H9 (cell line): ENCODE results near the gene ZBTB38. TPM values are rescaled to one million over a fixed set of nuclear protein-coding genes. Genes with fewer than 3 reads are reported as not detected.

Experiments
- DNase-seq: peaks from one replicate; pipeline ENCODE4 v3.0.0-alpha.2; 2017
- H2AFZ ChIP-seq: one replicate; pipeline ENCODE4 v1.6.1; 2013; ENCODE audit warnings: mild to moderate bottlenecking, low read length, control low read depth, moderate library complexity
- H2AK5ac ChIP-seq: 2 replicates; pipeline ENCODE4 v1.6.1; 2013; ENCODE audit warnings: low read length, control low read depth, mixed read lengths; ENCODE audit not compliant: insufficient read length
- H2BK120ac ChIP-seq: one replicate; pipeline ENCODE4 v1.6.1; 2013; ENCODE audit warnings: low read depth, mild to moderate bottlenecking, low read length, control low read depth, inconsistent platforms; ENCODE audit not compliant: poor library complexity, severe bottlenecking
- H2BK12ac ChIP-seq: 2 replicates; pipeline ENCODE4 v1.6.1; 2013; ENCODE audit warnings: low read length, control low read depth, mixed read lengths, low read depth; ENCODE audit not compliant: insufficient read length
- H2BK15ac ChIP-seq: 2 replicates; pipeline ENCODE4 v1.6.1; 2013; ENCODE audit warnings: low read depth, low read length, control low read depth
- H2BK20ac ChIP-seq: one replicate; pipeline ENCODE4 v1.6.1; 2013; ENCODE audit warnings: low read depth, mild to moderate bottlenecking, low read length, control low read depth, inconsistent platforms; ENCODE audit not compliant: poor library complexity, severe bottlenecking
- H2BK5ac ChIP-seq: 2 replicates; pipeline ENCODE4 v1.6.1; 2013; ENCODE audit warnings: low read length, control low read depth, mixed read lengths; ENCODE audit not compliant: insufficient read length
- H3K14ac ChIP-seq: 2 replicates; pipeline ENCODE4 v1.6.1; 2013; ENCODE audit warnings: low read length, control low read depth; ENCODE audit not compliant: insufficient read depth
- H3K18ac ChIP-seq: 2 replicates; pipeline ENCODE4 v1.6.1; 2013; ENCODE audit warnings: low read depth, mild to moderate bottlenecking, mixed read lengths, low read length, control low read depth; ENCODE audit not compliant: insufficient read length
- H3K23ac ChIP-seq: 2 replicates; pipeline ENCODE4 v1.6.1; 2013; ENCODE audit warnings: low read length, control low read depth, mixed read lengths, low read depth; ENCODE audit not compliant: insufficient read length
- H3K23me2 ChIP-seq: 2 replicates; pipeline ENCODE4 v1.6.1; 2013; ENCODE audit warnings: low read depth, mild to moderate bottlenecking, mixed read lengths, low read length, control low read depth; ENCODE audit not compliant: insufficient read length, poor library complexity, severe bottlenecking
- H3K27ac ChIP-seq: 2 replicates; pipeline ENCODE4 v1.5.1; 2013; ENCODE audit warnings: low read length, control low read depth, mixed read lengths, low read depth; ENCODE audit not compliant: insufficient read length
- H3K27me3 ChIP-seq: 2 replicates; pipeline ENCODE4 v1.6.1; 2013; ENCODE audit warnings: low read length, control low read depth, inconsistent platforms; ENCODE audit not compliant: insufficient read depth
- H3K4ac ChIP-seq: 2 replicates; pipeline ENCODE4 v1.6.1; 2013; ENCODE audit warnings: low read depth, mild to moderate bottlenecking, control low read depth, inconsistent platforms, low read length, moderate library complexity
- H3K4me1 ChIP-seq: 2 replicates; pipeline ENCODE4 v1.6.1; 2013; ENCODE audit warnings: low read length, control low read depth, inconsistent platforms; ENCODE audit not compliant: insufficient read depth
- H3K4me2 ChIP-seq: 2 replicates; pipeline ENCODE4 v1.6.1; 2013; ENCODE audit warnings: low read length, control low read depth, mixed read lengths; ENCODE audit not compliant: insufficient read length, insufficient read depth
- H3K56ac ChIP-seq: 2 replicates; pipeline ENCODE4 v1.6.1; 2013; ENCODE audit warnings: low read depth, mild to moderate bottlenecking, mixed read lengths, low read length, control low read depth; ENCODE audit not compliant: insufficient read length
- H3K79me1 ChIP-seq: 2 replicates; pipeline ENCODE4 v1.6.1; 2013; ENCODE audit warnings: low read depth, mild to moderate bottlenecking, moderate library complexity, low read length, control low read depth, inconsistent platforms; ENCODE audit not compliant: insufficient read depth, poor library complexity, severe bottlenecking
- H3K79me2 ChIP-seq: 2 replicates; pipeline ENCODE4 v1.6.1; 2013; ENCODE audit warnings: low read length, control low read depth, inconsistent platforms; ENCODE audit not compliant: insufficient read depth
- H3K9ac ChIP-seq: 2 replicates; pipeline ENCODE4 v1.6.1; 2013; ENCODE audit warnings: low read length, control low read depth, mixed read lengths; ENCODE audit not compliant: insufficient read length; ENCODE audit errors: extremely low read depth
- H3K9me3 ChIP-seq: one replicate; pipeline ENCODE4 v1.6.1; 2013; ENCODE audit warnings: low read depth, low read length, inconsistent platforms; ENCODE audit not compliant: control insufficient read depth
- H3T11ph ChIP-seq: one replicate; pipeline ENCODE4 v1.6.1; 2013; ENCODE audit warnings: mild to moderate bottlenecking, low read length, control low read depth, inconsistent platforms
- H4K20me1 ChIP-seq: one replicate; pipeline ENCODE4 v1.6.1; 2013; ENCODE audit not compliant: control insufficient read depth, insufficient read length, insufficient read depth
- H4K5ac ChIP-seq: 2 replicates; pipeline ENCODE4 v1.6.1; 2013; ENCODE audit warnings: low read depth, mild to moderate bottlenecking, mixed read lengths, low read length, control low read depth; ENCODE audit not compliant: insufficient read length
- H4K8ac ChIP-seq: replicated peaks from 2 replicates; pipeline ENCODE4 v1.6.1; 2013; ENCODE audit warnings: low read length, control low read depth, mixed read lengths, low read depth; ENCODE audit not compliant: insufficient read length
- H4K91ac ChIP-seq: 2 replicates; pipeline ENCODE4 v1.6.1; 2013; ENCODE audit warnings: low read depth, mild to moderate bottlenecking, moderate library complexity, mixed read lengths, low read length, control low read depth; ENCODE audit not compliant: insufficient read length
- H3K27ac Mint-ChIP-seq, 3 experiments: 2 replicates in 2 of 3; 3 replicates in 1 of 3; pipeline ENCODE4 v1.8.0; 2020 to 2021; ENCODE audit warnings: mixed read lengths in 3 of 3, mild to moderate bottlenecking in 1 of 3, moderate library complexity in 1 of 3
- H3K27me3 Mint-ChIP-seq: 2 replicates; pipeline ENCODE4 v1.8.0; 2021; ENCODE audit warnings: low read depth, mild to moderate bottlenecking, moderate library complexity, mixed read lengths
- H3K36me3 Mint-ChIP-seq, 3 experiments: 2 replicates in 2 of 3; 3 replicates in 1 of 3; pipeline ENCODE4 v1.8.0; 2020 to 2021; ENCODE audit warnings: low read depth in 3 of 3, mixed read lengths in 3 of 3; ENCODE audit not compliant: insufficient read depth in 1 of 3
- H3K4me1 Mint-ChIP-seq, 2 experiments: 2 replicates each; pipeline ENCODE4 v1.8.0; 2020; ENCODE audit warnings: mixed read lengths in 2 of 2
- H3K4me3 Mint-ChIP-seq, 2 experiments: 2 replicates in 1 of 2; 3 replicates in 1 of 2; pipeline ENCODE4 v1.8.0; 2020 to 2021; ENCODE audit warnings: mild to moderate bottlenecking in 2 of 2, mixed read lengths in 2 of 2, moderate library complexity in 1 of 2
- H3K9me3 Mint-ChIP-seq, 2 experiments: 2 replicates in 1 of 2; 3 replicates in 1 of 2; pipeline ENCODE4 v1.8.0; 2020; ENCODE audit warnings: mild to moderate bottlenecking in 2 of 2, mixed read lengths in 2 of 2, moderate library complexity in 1 of 2
- WGBS: extraction: QIAGEN DNeasy Blood & Tissue Kit; methylation state at CpG from one replicate; pipeline ENCODE4 v1.1.7; 2013; ENCODE audit warnings: missing lambda C conversion rate, low lambda C conversion rate, mixed read lengths; ENCODE audit not compliant: insufficient read length; ENCODE audit errors: extremely low coverage; 5-methylcytosine and 5-hydroxymethylcytosine counted together
- total RNA-seq: library from RNA; stranded (reverse); gene quantifications from 2 replicates; pipeline ENCODE4 v1.2.1, GENCODE V29; 2021
- TF ChIP-seq, protein P1 (sequence below): fragments of 200-600 bp; sonication (generic); conservative IDR thresholded peaks from 3 replicates; pipeline ENCODE4 v1.8.0; 2021; ENCODE audit warnings: antibody characterized with exemption, mild to moderate bottlenecking

Gene ZBTB38
- total RNA-seq, 1 experiment from 2014 or later, result 14.6 TPM

DNA sequence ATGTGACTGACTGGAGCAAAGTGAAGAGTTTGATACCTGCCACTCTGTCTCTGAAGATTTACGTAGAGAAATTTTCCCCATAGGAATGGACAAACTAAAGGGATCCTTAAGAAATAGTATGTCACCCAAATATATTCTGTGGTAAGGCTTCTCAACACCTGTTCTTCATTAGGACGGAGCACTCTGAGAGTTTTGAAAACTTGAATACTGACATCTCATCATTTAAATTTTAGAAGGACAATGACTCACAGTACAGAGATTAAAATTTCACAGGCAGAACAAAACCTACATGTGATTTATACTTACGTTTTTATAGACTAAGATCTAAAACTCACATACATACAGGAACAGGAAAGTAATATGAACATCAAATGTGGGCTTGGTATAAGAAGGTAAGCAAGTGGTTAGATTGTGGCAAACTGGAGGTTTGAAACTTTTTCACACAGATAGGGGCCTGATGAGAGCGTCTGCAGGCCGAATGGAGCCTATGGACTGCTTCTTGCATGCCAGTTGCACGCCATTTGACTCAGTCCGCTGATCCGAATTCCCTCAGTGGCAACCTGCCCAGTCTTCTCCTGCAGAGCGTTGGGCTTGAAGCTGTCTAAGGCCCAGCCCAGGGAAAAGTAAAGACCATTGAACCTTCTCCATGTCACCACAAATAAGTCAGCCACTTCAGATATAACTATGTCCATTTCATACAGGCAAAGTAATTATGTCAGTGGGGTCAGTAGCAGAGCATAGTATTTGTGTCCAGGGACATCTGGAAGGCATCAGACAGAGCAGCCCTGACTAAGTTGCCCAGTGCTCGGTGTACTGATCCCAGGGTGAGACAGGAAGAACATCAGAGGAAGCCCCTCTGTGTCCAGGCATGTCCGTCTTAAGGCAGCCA, 45.7 kb downstream of the ZBTB38 start:
- Histone ChIP-seq H3K9me3 (no peaks in the 10 kb centered on the region), H3K27me3 (peaks cover 4% of the 10 kb centered on the region; the same call in 1 of the 2 replicates), H4K5ac (no peak overlapping the region), H3K23ac (no peak overlapping the region), H3K79me2 (no peaks in the 10 kb centered on the region), H2BK120ac (no peak overlapping the region), H3K14ac (no peak overlapping the region), H3K18ac (no peak overlapping the region), H2AFZ (no peak overlapping the region), H3K27ac (no peak overlapping the region), H3K56ac (no peak overlapping the region), H3K79me1 (no peaks in the 10 kb centered on the region), H3K23me2 (no peaks in the 10 kb centered on the region), H4K8ac (no peak overlapping the region), H4K20me1 (no peaks in the 10 kb centered on the region), H4K91ac (no peak overlapping the region), H3K4ac (no peak overlapping the region), H3K9ac (no peak overlapping the region), H3K4me2 (no peak overlapping the region), H3K4me1 (no peaks in the 10 kb centered on the region), H3T11ph (no peak overlapping the region), H2BK5ac (no peak overlapping the region), H2BK15ac (no peak overlapping the region), H2AK5ac (no peak overlapping the region), H2BK20ac (no peak overlapping the region), H2BK12ac (no peak overlapping the region)
- TF ChIP-seq, protein P1, sequence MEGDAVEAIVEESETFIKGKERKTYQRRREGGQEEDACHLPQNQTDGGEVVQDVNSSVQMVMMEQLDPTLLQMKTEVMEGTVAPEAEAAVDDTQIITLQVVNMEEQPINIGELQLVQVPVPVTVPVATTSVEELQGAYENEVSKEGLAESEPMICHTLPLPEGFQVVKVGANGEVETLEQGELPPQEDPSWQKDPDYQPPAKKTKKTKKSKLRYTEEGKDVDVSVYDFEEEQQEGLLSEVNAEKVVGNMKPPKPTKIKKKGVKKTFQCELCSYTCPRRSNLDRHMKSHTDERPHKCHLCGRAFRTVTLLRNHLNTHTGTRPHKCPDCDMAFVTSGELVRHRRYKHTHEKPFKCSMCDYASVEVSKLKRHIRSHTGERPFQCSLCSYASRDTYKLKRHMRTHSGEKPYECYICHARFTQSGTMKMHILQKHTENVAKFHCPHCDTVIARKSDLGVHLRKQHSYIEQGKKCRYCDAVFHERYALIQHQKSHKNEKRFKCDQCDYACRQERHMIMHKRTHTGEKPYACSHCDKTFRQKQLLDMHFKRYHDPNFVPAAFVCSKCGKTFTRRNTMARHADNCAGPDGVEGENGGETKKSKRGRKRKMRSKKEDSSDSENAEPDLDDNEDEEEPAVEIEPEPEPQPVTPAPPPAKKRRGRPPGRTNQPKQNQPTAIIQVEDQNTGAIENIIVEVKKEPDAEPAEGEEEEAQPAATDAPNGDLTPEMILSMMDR, result no peak
- no peak overlapping the region; a peak in 1 of 7 replicates for H3K27ac Mint-ChIP-seq
- no peak for DNase-seq
- no peaks in the 10 kb centered on the region for H3K9me3 Mint-ChIP-seq
- peaks cover 8% of the 10 kb centered on the region for H3K27me3 Mint-ChIP-seq
- no CpG with 5 or more reads among the region's 11 CpGs for WGBS
- peaks cover 20 to 27% of the 10 kb centered on the region in 2 experiments for H3K4me1 Mint-ChIP-seq
- no peak overlapping the region for H3K4me3 Mint-ChIP-seq
- H3K36me3 Mint-ChIP-seq, result peaks cover 0 to 7% (median 6%) of the 10 kb centered on the region in 3 experiments; a peak in 4 of 7 replicates
